HEK293 (cell line): ENCODE measurements around the gene PPP2R2D.

ENCODE experiments used
- ZFHX2 ChIP-seq: fragments of 450-650 bp; formaldehyde crosslinking; conservative IDR thresholded peaks from 2 replicates; pipeline ENCODE4 v1.5.1; 2016; ENCODE audit warnings: missing biosample characterization, missing genetic modification characterization
- TF ChIP-seq, protein P1 (sequence below): fragments of 450-650 bp; formaldehyde crosslinking; IDR thresholded peaks from 2 replicates; pipeline ENCODE4; 2016; ENCODE audit warnings: missing biosample characterization, missing genetic modification characterization
- TF ChIP-seq, protein P2 (sequence below): fragments of 450-650 bp; formaldehyde crosslinking; IDR thresholded peaks from 2 replicates; pipeline ENCODE4 v1.5.1; 2016; ENCODE audit warnings: missing biosample characterization, missing genetic modification characterization

DNA sequence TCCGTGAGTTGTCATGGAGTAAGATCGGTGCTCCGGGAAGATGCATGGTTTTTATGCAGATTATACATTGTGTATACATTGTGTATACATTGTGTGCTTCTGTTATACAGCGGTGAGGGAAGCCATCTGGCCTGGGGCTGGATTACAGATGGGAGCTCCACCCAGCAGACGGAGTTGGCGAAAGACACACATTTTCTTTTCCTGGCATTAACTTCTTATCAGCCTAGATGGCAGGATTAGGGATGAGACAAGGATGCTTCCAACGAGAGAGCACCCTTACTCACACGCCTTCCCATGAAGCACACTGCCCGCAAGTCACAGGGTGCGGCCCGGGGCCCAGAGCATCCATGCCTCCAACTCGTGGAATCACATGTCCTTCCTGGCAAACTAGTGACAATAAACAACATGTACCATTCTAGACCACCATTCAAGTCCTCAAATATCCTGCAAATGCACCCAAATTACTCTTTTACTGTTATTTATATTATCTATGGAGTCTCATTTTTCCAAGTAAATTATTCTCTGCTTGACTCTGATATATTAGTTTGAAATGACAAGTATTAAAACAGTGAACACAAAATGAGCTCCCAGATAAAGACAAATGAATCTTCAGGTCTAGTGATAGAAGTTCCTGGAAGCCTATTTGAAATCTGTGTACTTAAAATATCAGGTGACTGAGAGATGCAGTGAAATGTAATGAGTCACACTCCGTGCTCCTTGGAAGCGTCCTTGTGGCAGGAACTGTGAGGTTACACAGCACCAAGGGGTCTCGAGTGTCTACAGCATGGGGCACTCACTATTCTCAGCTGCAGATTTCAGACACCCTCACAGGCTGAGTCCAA lies 29.8 kb upstream of the PPP2R2D start:
- TF ChIP-seq ZFHX2 (tag by site-specific recombination), result no peak
- TF ChIP-seq, protein P1, sequence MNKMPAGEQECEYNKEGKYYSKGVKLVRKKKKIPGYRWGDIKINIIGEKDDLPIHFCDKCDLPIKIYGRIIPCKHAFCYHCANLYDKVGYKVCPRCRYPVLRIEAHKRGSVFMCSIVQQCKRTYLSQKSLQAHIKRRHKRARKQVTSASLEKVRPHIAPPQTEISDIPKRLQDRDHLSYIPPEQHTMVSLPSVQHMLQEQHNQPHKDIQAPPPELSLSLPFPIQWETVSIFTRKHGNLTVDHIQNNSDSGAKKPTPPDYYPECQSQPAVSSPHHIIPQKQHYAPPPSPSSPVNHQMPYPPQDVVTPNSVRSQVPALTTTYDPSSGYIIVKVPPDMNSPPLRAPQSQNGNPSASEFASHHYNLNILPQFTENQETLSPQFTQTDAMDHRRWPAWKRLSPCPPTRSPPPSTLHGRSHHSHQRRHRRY (tag by site-specific recombination), result no peak
- TF ChIP-seq, protein P2, sequence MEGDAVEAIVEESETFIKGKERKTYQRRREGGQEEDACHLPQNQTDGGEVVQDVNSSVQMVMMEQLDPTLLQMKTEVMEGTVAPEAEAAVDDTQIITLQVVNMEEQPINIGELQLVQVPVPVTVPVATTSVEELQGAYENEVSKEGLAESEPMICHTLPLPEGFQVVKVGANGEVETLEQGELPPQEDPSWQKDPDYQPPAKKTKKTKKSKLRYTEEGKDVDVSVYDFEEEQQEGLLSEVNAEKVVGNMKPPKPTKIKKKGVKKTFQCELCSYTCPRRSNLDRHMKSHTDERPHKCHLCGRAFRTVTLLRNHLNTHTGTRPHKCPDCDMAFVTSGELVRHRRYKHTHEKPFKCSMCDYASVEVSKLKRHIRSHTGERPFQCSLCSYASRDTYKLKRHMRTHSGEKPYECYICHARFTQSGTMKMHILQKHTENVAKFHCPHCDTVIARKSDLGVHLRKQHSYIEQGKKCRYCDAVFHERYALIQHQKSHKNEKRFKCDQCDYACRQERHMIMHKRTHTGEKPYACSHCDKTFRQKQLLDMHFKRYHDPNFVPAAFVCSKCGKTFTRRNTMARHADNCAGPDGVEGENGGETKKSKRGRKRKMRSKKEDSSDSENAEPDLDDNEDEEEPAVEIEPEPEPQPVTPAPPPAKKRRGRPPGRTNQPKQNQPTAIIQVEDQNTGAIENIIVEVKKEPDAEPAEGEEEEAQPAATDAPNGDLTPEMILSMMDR, result no peak
